DMS114 treated with DMSO at 0.1 percent for 48 hours (cell line): ENCODE data around the gene NQO2.
A peak's percentile ranks its signal among the peaks of the same experiment; 100 is the strongest.

Experiments used
- DNase-seq: peaks from one replicate; lab custom pipeline; 2025; ENCODE audit not compliant: unreplicated experiment; lab: John Stamatoyannopoulos, UW

Gene NQO2

GRCh38 chr6:3068329-3069214 is 68.9 kb downstream of the NQO2 start, which contains the start of gene RIPK1:
RIPK1 (plus strand) TSS chr6:3068494; CDS start chr6:3076824, 8,330 bp downstream.
- DNase-seq: peak; percentile 86
